H1 (cell line): ENCODE measurements around the gene MEIOSIN. TPM values are rescaled to one million over a fixed set of nuclear protein-coding genes. Genes with fewer than 3 reads are reported as not detected.
A peak's percentile ranks its signal among the peaks of the same experiment; 100 is the strongest.

Experiments used
- CTCF ChIA-PET: fragments of 300-600 bp; sonication (Branson Sonifier 250); formaldehyde crosslinking; loops from one replicate; lab custom pipeline; 2021; ENCODE audit not compliant: partially characterized antibody; lab: Charles Lee
- POLR2A ChIA-PET: fragments of 300-600 bp; sonication (Branson Sonifier 250); formaldehyde crosslinking; loops from one replicate; lab custom pipeline; 2021; ENCODE audit warnings: inconsistent platforms; ENCODE audit not compliant: partially characterized antibody; lab: Charles Lee
- DNase-seq, 2 experiments: peaks; one replicate each; pipeline versions ENCODE4 v3.0.0 to v3.0.0-alpha.2; 2010 to 2022; ENCODE audit warnings: low spot score in 2 of 2, low read depth in 1 of 2, mixed read lengths in 1 of 2
- FAIRE-seq: peaks from 2 replicates; lab custom pipeline; 2011; peaks lifted over from hg19 to GRCh38; lab: Jason Lieb, UNC
- H2AFZ ChIP-seq: 2 replicates; pipeline ENCODE4 v1.8.1; 2012; ENCODE audit warnings: low read length, inconsistent platforms
- H2AK5ac ChIP-seq: 2 replicates; pipeline ENCODE4 v1.6.1; 2013; ENCODE audit warnings: low read depth, low read length
- H2BK120ac ChIP-seq: replicated peaks from 2 replicates; pipeline ENCODE3; 2013; ENCODE audit warnings: low read depth, low read length, inconsistent platforms
- H2BK12ac ChIP-seq: 2 replicates; pipeline ENCODE4 v1.6.1; 2013; ENCODE audit warnings: low read depth, low read length
- H2BK15ac ChIP-seq: 2 replicates; pipeline ENCODE4 v1.6.1; 2013; ENCODE audit warnings: low read length
- H2BK20ac ChIP-seq: 2 replicates; pipeline ENCODE4 v1.6.1; 2013; ENCODE audit warnings: low read length
- H2BK5ac ChIP-seq: 2 replicates; pipeline ENCODE4 v1.6.1; 2013; ENCODE audit warnings: low read depth, low read length
- H3K14ac ChIP-seq: 2 replicates; pipeline ENCODE4 v1.6.1; 2013; ENCODE audit warnings: inconsistent platforms; ENCODE audit not compliant: insufficient read length
- H3K18ac ChIP-seq: 2 replicates; pipeline ENCODE4 v1.6.1; 2013; ENCODE audit warnings: low read length; ENCODE audit errors: extremely low read depth
- H3K23ac ChIP-seq: 2 replicates; pipeline ENCODE4 v1.6.1; 2013; ENCODE audit warnings: inconsistent platforms; ENCODE audit not compliant: insufficient read length
- H3K23me2 ChIP-seq: 2 replicates; pipeline ENCODE4 v1.6.1; 2013; ENCODE audit warnings: low read depth, low read length
- H3K27ac ChIP-seq: 2 replicates; pipeline ENCODE4 v1.6.1; 2011; ENCODE audit warnings: low read depth, low read length, inconsistent platforms
- H3K27me3 ChIP-seq, 4 experiments: replicated peaks in 1 of 4; 1 replicate in 1 of 4; 2 replicates in 3 of 4; pipeline versions ENCODE4 v1.6.1 to v1.8.1; 2011 to 2013; ENCODE audit warnings: low read length in 3 of 4, mild to moderate bottlenecking in 3 of 4, inconsistent platforms in 2 of 4, mixed read lengths in 2 of 4, moderate library complexity in 1 of 4; ENCODE audit not compliant: control insufficient read depth in 3 of 4, insufficient read depth in 3 of 4; ENCODE audit errors: extremely low read depth in 1 of 4
- H3K36me3 ChIP-seq, 4 experiments: 2 replicates each; pipeline versions ENCODE4 v1.6.1 to v1.8.1; 2011 to 2013; ENCODE audit warnings: mild to moderate bottlenecking in 4 of 4, low read length in 3 of 4, moderate library complexity in 2 of 4, control low read depth in 1 of 4, inconsistent platforms in 1 of 4; ENCODE audit not compliant: insufficient read depth in 4 of 4, control insufficient read depth in 2 of 4
- H3K4ac ChIP-seq: replicated peaks from 2 replicates; pipeline ENCODE3; 2013; ENCODE audit warnings: low read length, low read depth, mixed read lengths, inconsistent platforms; ENCODE audit not compliant: insufficient read length
- H3K4me1 ChIP-seq, 4 experiments: replicated peaks in 1 of 4; 1 replicate in 1 of 4; 2 replicates in 3 of 4; pipeline versions ENCODE4 v1.6.1 to v1.8.1; 2011 to 2013; ENCODE audit warnings: low read length in 3 of 4, inconsistent platforms in 2 of 4, mixed read lengths in 1 of 4; ENCODE audit not compliant: insufficient read depth in 4 of 4, control insufficient read depth in 3 of 4
- H3K4me2 ChIP-seq, 2 experiments: 2 replicates each; pipeline versions ENCODE4 v1.6.1 to v1.8.1; 2011 to 2013; ENCODE audit warnings: low read depth in 2 of 2, low read length in 2 of 2, control low read depth in 1 of 2, inconsistent platforms in 1 of 2, mild to moderate bottlenecking in 1 of 2; ENCODE audit not compliant: insufficient read depth in 1 of 2
- H3K4me3 ChIP-seq, 4 experiments: fragments of 200-600, 300-600 bp in 1 of 4; sonication (generic), shearing (Covaris generic), sonication (Bioruptor Twin) in 1 of 4; 2 replicates each; pipeline versions ENCODE4 v1.5.1 to v1.8.1; 2011 to 2016; ENCODE audit warnings: low read length in 4 of 4, low read depth in 3 of 4, control low read depth in 2 of 4, inconsistent platforms in 2 of 4, mild to moderate bottlenecking in 2 of 4, mixed read lengths in 1 of 4, moderate library complexity in 1 of 4; ENCODE audit not compliant: insufficient read depth in 2 of 4; ENCODE audit errors: extremely low read depth in 1 of 4
- H3K56ac ChIP-seq: replicated peaks from 2 replicates; pipeline ENCODE3; 2013; ENCODE audit warnings: low read depth, mild to moderate bottlenecking, mixed read lengths, low read length, inconsistent platforms; ENCODE audit not compliant: insufficient read length
- H3K79me1 ChIP-seq: 2 replicates; pipeline ENCODE4 v1.6.1; 2013; ENCODE audit warnings: low read depth, low read length, control low read depth
- H3K79me2 ChIP-seq, 2 experiments: 2 replicates each; pipeline versions ENCODE4 v1.6.1 to v1.8.1; 2012 to 2013; ENCODE audit warnings: low read length in 2 of 2, mild to moderate bottlenecking in 2 of 2, inconsistent platforms in 1 of 2; ENCODE audit not compliant: insufficient read depth in 2 of 2, control insufficient read depth in 1 of 2
- H3K9ac ChIP-seq, 4 experiments: replicated peaks in 1 of 4; 1 replicate in 1 of 4; 2 replicates in 3 of 4; pipeline versions ENCODE4 v1.6.1 to v1.8.1; 2011 to 2013; ENCODE audit warnings: low read depth in 3 of 4, low read length in 3 of 4, control low read depth in 2 of 4, mild to moderate bottlenecking in 2 of 4, moderate library complexity in 2 of 4, inconsistent platforms in 1 of 4; ENCODE audit errors: extremely low read depth in 1 of 4
- H3K9me3 ChIP-seq, 2 experiments: 2 replicates each; pipeline versions ENCODE4 v1.6.1 to v1.8.1; 2012 to 2013; ENCODE audit warnings: mild to moderate bottlenecking in 2 of 2, moderate library complexity in 2 of 2, control low read depth in 1 of 2, inconsistent platforms in 1 of 2, low read depth in 1 of 2, low read length in 1 of 2, mixed read lengths in 1 of 2; ENCODE audit not compliant: insufficient read depth in 2 of 2
- H4K20me1 ChIP-seq, 2 experiments: replicated peaks in 1 of 2; 2 replicates each; pipeline versions ENCODE3 to v1.8.1; 2011 to 2013; ENCODE audit warnings: inconsistent platforms in 2 of 2, low read length in 2 of 2, mild to moderate bottlenecking in 1 of 2; ENCODE audit not compliant: insufficient read depth in 2 of 2, control insufficient read depth in 1 of 2
- H4K5ac ChIP-seq: 2 replicates; pipeline ENCODE4 v1.6.1; 2013; ENCODE audit warnings: low read length, low read depth, mixed read lengths, inconsistent platforms; ENCODE audit not compliant: insufficient read length
- H4K8ac ChIP-seq: 2 replicates; pipeline ENCODE4 v1.8.0; 2013; ENCODE audit warnings: mild to moderate bottlenecking, moderate library complexity, low read length, inconsistent platforms; ENCODE audit not compliant: insufficient read depth; ENCODE audit errors: extremely low read depth
- H4K91ac ChIP-seq: replicated peaks from 2 replicates; pipeline ENCODE3; 2013; ENCODE audit warnings: low read length, mixed read lengths, inconsistent platforms; ENCODE audit not compliant: insufficient read length
- BACH1 ChIP-seq: IDR thresholded peaks from 2 replicates; pipeline ENCODE4 v1.6.1; 2012; ENCODE audit warnings: low read length, improper control_type of control experiment
- FOSL1 ChIP-seq: IDR thresholded peaks from 2 replicates; pipeline ENCODE4 v1.6.1; 2011; ENCODE audit warnings: mild to moderate bottlenecking, low read depth, low read length, moderate library complexity; ENCODE audit not compliant: insufficient read depth
- HDAC2 ChIP-seq, 2 experiments: fragments of 300-600 bp in 1 of 2; sonication (generic) in 1 of 2; IDR thresholded peaks; 2 replicates each; pipeline ENCODE4 v1.6.1; 2011 to 2012; ENCODE audit warnings: low read depth in 2 of 2, low read length in 2 of 2, mild to moderate bottlenecking in 2 of 2, moderate library complexity in 2 of 2, borderline replicate concordance in 1 of 2, inconsistent platforms in 1 of 2
- MAFK ChIP-seq: IDR thresholded peaks from 2 replicates; pipeline ENCODE4 v1.6.1; 2012; ENCODE audit warnings: low read depth, mild to moderate bottlenecking, improper control_type of control experiment, low read length
- POLR2A ChIP-seq, 2 experiments: IDR thresholded peaks; 1 replicate in 1 of 2; 2 replicates in 1 of 2; pipeline ENCODE4 v1.6.1; 2011; ENCODE audit warnings: low read depth in 2 of 2, low read length in 2 of 2, mild to moderate bottlenecking in 2 of 2; ENCODE audit errors: control extremely low read depth in 1 of 2
- SUZ12 ChIP-seq: fragments of 200-600 bp; sonication (generic); IDR thresholded peaks from 2 replicates; pipeline ENCODE4 v1.6.1; 2012; ENCODE audit warnings: mild to moderate bottlenecking, inconsistent platforms, low read length, moderate library complexity, mixed read lengths
- YY1 ChIP-seq: IDR thresholded peaks from 2 replicates; pipeline ENCODE4 v1.6.1; 2011; ENCODE audit warnings: low read depth, mild to moderate bottlenecking, low read length
- WGBS, 2 experiments: shearing (Covaris generic) in 1 of 2; methylation state at CpG; one replicate each; pipeline versions ENCODE4 v1.1.6 to v1.1.7; 2013 to 2015; ENCODE audit warnings: low lambda C conversion rate in 2 of 2, mixed read lengths in 2 of 2, inconsistent platforms in 1 of 2, low coverage in 1 of 2, missing lambda C conversion rate in 1 of 2; ENCODE audit not compliant: insufficient replicate concordance in 2 of 2, insufficient coverage in 1 of 2, insufficient read length in 1 of 2; ENCODE audit errors: extremely low coverage in 1 of 2, missing lambda C conversion rate in 1 of 2; 5-methylcytosine and 5-hydroxymethylcytosine counted together
- polyA plus RNA-seq, 7 experiments: library from polyadenylated mRNA; depleted of rRNA in 3 of 7; stranded (reverse) in 5 of 7; unstranded in 2 of 7; fragments of >200 nt in 5 of 7; fragments of 200-250 nt in 2 of 7; gene quantifications; 1 replicate in 5 of 7; 2 replicates in 1 of 7; 4 replicates in 1 of 7; pipeline versions ENCODE4 v1.2.1 to v1.2.3, GENCODE V29; 2011 to 2013; ENCODE audit warnings: missing spikeins in 2 of 7, mixed read lengths in 2 of 7
- total RNA-seq: library from RNA; stranded (reverse); fragmentation: NEBNext Ultra II Directional; extraction: Animal tissue kit (Norgen Biotek cat#: 25700); gene quantifications from 2 replicates; pipeline ENCODE4 v1.2.1, GENCODE V29; 2021
- TF ChIP-seq, protein P1 (sequence below): IDR thresholded peaks from 2 replicates; pipeline ENCODE4 v1.6.1; 2012; ENCODE audit warnings: low read length, inconsistent platforms

The MEIOSIN gene
- total and polyA plus RNA-seq, 2 of the 8 experiments (the other 6 are each of a cell fraction or from before 2014, with no cell fraction given): 0.11 TPM; not detected in 1

DNA sequence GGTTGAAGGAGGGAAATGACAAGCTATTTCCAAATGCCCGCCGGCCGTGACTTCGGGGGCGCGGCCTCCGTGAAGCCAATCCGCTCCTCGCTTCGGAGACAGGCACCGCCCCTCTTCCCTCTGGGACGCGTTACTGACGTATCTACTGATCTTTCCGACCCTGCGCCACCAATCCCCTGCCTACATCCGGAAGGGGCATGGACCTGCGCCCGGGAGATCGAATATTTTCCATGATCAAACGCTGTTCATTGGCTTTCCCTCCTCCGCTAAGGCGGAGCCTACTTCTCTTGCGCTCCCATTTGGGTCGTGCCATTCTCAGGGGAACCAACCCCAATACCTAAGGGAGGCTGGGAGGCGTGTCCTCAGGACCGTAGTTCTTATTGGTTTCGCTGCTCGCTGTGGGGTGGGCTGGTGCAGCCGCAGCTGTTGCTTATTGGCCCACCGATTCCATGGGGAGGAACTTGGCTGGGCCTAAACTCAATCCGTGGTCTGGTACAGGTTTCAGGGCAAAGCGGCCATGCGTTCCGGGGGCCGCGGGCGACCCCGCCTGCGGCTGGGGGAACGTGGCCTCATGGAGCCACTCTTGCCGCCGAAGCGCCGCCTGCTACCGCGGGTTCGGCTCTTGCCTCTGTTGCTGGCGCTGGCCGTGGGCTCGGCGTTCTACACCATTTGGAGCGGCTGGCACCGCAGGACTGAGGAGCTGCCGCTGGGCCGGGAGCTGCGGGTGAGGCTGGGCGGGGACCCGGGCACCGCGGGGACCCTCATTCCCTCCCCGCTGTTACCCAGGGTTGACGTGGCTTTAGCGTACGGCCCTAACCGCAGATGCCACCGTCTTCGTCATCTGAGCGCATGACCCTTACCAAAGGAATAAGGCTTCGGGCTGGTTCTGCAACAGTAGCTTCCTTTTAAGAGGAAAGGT, 40.8 kb upstream of the MEIOSIN start, which contains the start of gene QPCTL:
QPCTL (plus strand) TSS at position 480 of the 919 bp plus-strand sequence; CDS start at position 518, 38 bp downstream.
- Histone ChIP-seq H4K20me1 (peaks cover 0 to 11% of the 10 kb centered on the region in 2 experiments), H3K4me3 (peak within 1 kb of the TSS; percentile 73 to 89 (median 84)), H3K18ac (peak within 1 kb of the TSS; percentile 83), H2BK5ac (peak within 1 kb of the TSS; percentile 73), H3K56ac (peak within 1 kb of the TSS; percentile 86), H2AK5ac (no peak within 1 kb of the TSS), H3K9me3 (no peaks in the 10 kb centered on the region), H3K79me1 (peaks cover 3% of the 10 kb centered on the region; the same call in 1 of the 2 replicates), H3K27me3 (no peaks in the 10 kb centered on the region), H2AFZ (peak within 1 kb of the TSS; percentile 61; the same call in 1 of the 2 replicates), H4K91ac (peak within 1 kb of the TSS; percentile 78), H2BK12ac (no peak within 1 kb of the TSS), H2BK20ac (no peak within 1 kb of the TSS), H3K4me1 (no peaks in the 10 kb centered on the region; a peak in 1 of 7 replicates), H3K79me2 (peaks cover 0 to 25% of the 10 kb centered on the region in 2 experiments; a peak in 3 of 4 replicates), H4K5ac (peak within 1 kb of the TSS; percentile 70), H3K9ac (peak within 1 kb of the TSS; percentile 74 to 95 (median 83)), H3K14ac (no peak within 1 kb of the TSS), H3K23ac (no peak within 1 kb of the TSS), H3K23me2 (peaks cover 3% of the 10 kb centered on the region; the same call in 1 of the 2 replicates), H3K4ac (peak within 1 kb of the TSS; percentile 82), H2BK15ac (0 out of 2 replicates have a peak within 1 kb of the TSS, but pooled peaks have one; percentile 29), H3K36me3 (peaks cover 11 to 35% (median 21%) of the 10 kb centered on the region in 4 experiments), H2BK120ac (no peak within 1 kb of the TSS), H4K8ac (peak within 1 kb of the TSS; percentile 82), H3K27ac (peak within 1 kb of the TSS; percentile 79), H3K4me2 (peak within 1 kb of the TSS; percentile 63 to 82)
- CTCF ChIA-PET: interaction anchor here (0.6 to 9.0 kb wide), 23 partner anchors 11 to 359 kb away, joined by 3 to 98 read pairs (median 4); no protein-coding TSS in a partner anchor
- peak; percentile 91 to 99 for DNase-seq
- 1% methylated on average over 70 of the region's 70 CpGs; no CpG with 5 or more reads in 1 of the 2 experiments for WGBS, 2 experiments
- FAIRE-seq: peak; percentile 97
- POLR2A ChIA-PET: interaction anchor here (0.6 to 4.8 kb wide), 28 partner anchors 10 to 195 kb away, joined by 3 to 74 read pairs (median 5); partner anchors contain the start of genes DMWD, FBXO46, SIX5 and VASP
- TF ChIP-seq HDAC2 (IDR thresholded peaks at IDR 0.05; ENCODE audit: borderline replicate concordance in 1 of 2, low read depth in 2 of 2, low read length in 2 of 2) (0 out of 4 replicates have a peak, but pooled peaks of 1 of the 2 experiments have one; percentile 50), MAFK (no peak), POLR2A (IDR thresholded peaks at IDR 0.05; ENCODE audit: control extremely low read depth in 1 of 2, low read depth in 2 of 2, low read length in 2 of 2) (peak; percentile 71 to 80; a peak in 2 of 3 replicates), SUZ12 (no peak), FOSL1 (no peak), YY1 (peak; percentile 28; the same call in 1 of the 2 replicates), BACH1 (no peak)
- TF ChIP-seq, protein P1, sequence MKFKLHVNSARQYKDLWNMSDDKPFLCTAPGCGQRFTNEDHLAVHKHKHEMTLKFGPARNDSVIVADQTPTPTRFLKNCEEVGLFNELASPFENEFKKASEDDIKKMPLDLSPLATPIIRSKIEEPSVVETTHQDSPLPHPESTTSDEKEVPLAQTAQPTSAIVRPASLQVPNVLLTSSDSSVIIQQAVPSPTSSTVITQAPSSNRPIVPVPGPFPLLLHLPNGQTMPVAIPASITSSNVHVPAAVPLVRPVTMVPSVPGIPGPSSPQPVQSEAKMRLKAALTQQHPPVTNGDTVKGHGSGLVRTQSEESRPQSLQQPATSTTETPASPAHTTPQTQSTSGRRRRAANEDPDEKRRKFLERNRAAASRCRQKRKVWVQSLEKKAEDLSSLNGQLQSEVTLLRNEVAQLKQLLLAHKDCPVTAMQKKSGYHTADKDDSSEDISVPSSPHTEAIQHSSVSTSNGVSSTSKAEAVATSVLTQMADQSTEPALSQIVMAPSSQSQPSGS: 0 out of 2 replicates have a peak, but pooled peaks have one; percentile 6
